ENCODE measurements around the gene LONP1. TPM values are rescaled to one million over a fixed set of nuclear protein-coding genes. Genes with fewer than 3 reads are reported as not detected.

LONP1 gene
- polyA plus RNA-seq, 1 experiment: 77.4 TPM

DNA sequence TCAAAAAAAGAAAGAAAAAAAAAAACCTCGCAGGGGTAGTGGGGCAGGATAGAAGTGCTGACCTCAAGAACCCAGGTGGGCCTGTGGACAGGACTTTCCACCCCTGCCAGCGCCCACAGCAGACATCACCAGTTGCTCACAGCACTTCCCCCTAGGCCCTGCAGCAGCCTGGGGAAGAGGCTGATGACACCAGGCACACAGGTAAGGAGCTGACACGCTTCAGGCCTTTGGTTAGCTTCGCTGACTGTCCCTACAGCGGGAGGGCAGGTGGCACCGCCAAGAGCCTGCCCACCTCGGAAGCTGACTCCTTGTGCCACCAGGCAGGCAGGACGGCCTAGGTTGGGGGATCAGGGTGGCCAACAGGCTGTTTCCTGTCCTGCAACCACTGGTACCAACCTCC is 8.9 kb downstream of the LONP1 start:
- TF ChIP-seq, protein P1, sequence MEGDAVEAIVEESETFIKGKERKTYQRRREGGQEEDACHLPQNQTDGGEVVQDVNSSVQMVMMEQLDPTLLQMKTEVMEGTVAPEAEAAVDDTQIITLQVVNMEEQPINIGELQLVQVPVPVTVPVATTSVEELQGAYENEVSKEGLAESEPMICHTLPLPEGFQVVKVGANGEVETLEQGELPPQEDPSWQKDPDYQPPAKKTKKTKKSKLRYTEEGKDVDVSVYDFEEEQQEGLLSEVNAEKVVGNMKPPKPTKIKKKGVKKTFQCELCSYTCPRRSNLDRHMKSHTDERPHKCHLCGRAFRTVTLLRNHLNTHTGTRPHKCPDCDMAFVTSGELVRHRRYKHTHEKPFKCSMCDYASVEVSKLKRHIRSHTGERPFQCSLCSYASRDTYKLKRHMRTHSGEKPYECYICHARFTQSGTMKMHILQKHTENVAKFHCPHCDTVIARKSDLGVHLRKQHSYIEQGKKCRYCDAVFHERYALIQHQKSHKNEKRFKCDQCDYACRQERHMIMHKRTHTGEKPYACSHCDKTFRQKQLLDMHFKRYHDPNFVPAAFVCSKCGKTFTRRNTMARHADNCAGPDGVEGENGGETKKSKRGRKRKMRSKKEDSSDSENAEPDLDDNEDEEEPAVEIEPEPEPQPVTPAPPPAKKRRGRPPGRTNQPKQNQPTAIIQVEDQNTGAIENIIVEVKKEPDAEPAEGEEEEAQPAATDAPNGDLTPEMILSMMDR (IDR thresholded peaks at IDR 0.05; ENCODE audit: insufficient read depth, low read depth, low read length): no peak
- ChIA-PET POLR2A (no interaction called here), CTCF (interaction anchor here (1.2 kb wide), 2 partner anchors 10 to 20 kb away, joined by 3 read pairs; no protein-coding TSS in a partner anchor)
- DNase-seq (ENCODE audit: low read depth): no peak
- H3K36me3 ChIP-seq (ENCODE audit: control insufficient read depth, insufficient read depth, low read length): peaks cover 43% of the 10 kb centered on the region
- H3K4me3 ChIP-seq (ENCODE audit: low read depth, low read length): no peak overlapping the region
- H3K27me3 ChIP-seq (ENCODE audit: control insufficient read depth, insufficient read depth, low read length): no peaks in the 10 kb centered on the region

- no peak for DNase-seq (ENCODE audit: low read depth)
- Histone ChIP-seq H3K4me3 (ENCODE audit: low read depth, low read length) (no peak overlapping the region), H3K27me3 (ENCODE audit: control insufficient read depth, insufficient read depth, low read length) (no peaks in the 10 kb centered on the region), H3K36me3 (ENCODE audit: control insufficient read depth, insufficient read depth, low read length) (peaks cover 61% of the 10 kb centered on the region)
- CTCF ChIA-PET: interaction anchor here (0.6 to 0.9 kb wide), 2 partner anchors 11 to 12 kb away, joined by 3 read pairs; partner anchors contain the start of gene LONP1
- TF ChIP-seq, protein P1 (IDR thresholded peaks at IDR 0.05; ENCODE audit: insufficient read depth, low read depth, low read length): no peak
- POLR2A ChIA-PET: no interaction called here
These were observed 12.1 kb downstream of the LONP1 start for GRCh38 chr19:5707576-5708575.

- Histone ChIP-seq H3K36me3 (ENCODE audit: control insufficient read depth, insufficient read depth, low read length) (peaks cover 54% of the 10 kb centered on the region), H3K4me3 (ENCODE audit: low read depth, low read length) (no peak overlapping the region), H3K27me3 (ENCODE audit: control insufficient read depth, insufficient read depth, low read length) (no peaks in the 10 kb centered on the region)
- POLR2A ChIA-PET: no interaction called here
- DNase-seq (ENCODE audit: low read depth): no peak
- TF ChIP-seq, protein P1 (IDR thresholded peaks at IDR 0.05; ENCODE audit: insufficient read depth, low read depth, low read length): no peak
- CTCF ChIA-PET: interaction anchor here (0.6 to 1.4 kb wide), 2 partner anchors 13 kb away, joined by 3 to 5 read pairs; partner anchors contain the start of genes CATSPERD and LONP1
These were observed 12.9 kb downstream of the LONP1 start for GRCh38 chr19:5706876-5707573.

GRCh38 chr19:5705552-5705951 is 14.4 kb downstream of the LONP1 start:
- DNase-seq (ENCODE audit: low read depth): no peak
- CTCF ChIA-PET: interaction anchor here (1.4 kb wide), 1 partner anchor 15 kb away, joined by 5 read pairs; the partner anchor contains the start of genes CATSPERD and LONP1
- TF ChIP-seq, protein P1 (IDR thresholded peaks at IDR 0.05; ENCODE audit: insufficient read depth, low read depth, low read length): no peak
- POLR2A ChIA-PET: no interaction called here
- peaks cover 46% of the 10 kb centered on the region for H3K36me3 ChIP-seq (ENCODE audit: control insufficient read depth, insufficient read depth, low read length)
- H3K27me3 ChIP-seq (ENCODE audit: control insufficient read depth, insufficient read depth, low read length): no peaks in the 10 kb centered on the region
- H3K4me3 ChIP-seq (ENCODE audit: low read depth, low read length): no peak overlapping the region

Data from BJ (cell line).